CD4-positive, alpha-beta T cell treated with Interleukin-6 for 4 hours (primary cell): ENCODE measurements around the gene MECP2.
"Not testable (repeated sequence)": the region's sequence is repeated elsewhere in the genome, so short reads cannot be mapped to it uniquely, and the experiment has no call there.

Experiments
- DNase-seq: peaks from one replicate; pipeline ENCODE4 v3.0.0-alpha.2; 2020; ENCODE audit warnings: mixed read lengths

The MECP2 gene

DNA sequence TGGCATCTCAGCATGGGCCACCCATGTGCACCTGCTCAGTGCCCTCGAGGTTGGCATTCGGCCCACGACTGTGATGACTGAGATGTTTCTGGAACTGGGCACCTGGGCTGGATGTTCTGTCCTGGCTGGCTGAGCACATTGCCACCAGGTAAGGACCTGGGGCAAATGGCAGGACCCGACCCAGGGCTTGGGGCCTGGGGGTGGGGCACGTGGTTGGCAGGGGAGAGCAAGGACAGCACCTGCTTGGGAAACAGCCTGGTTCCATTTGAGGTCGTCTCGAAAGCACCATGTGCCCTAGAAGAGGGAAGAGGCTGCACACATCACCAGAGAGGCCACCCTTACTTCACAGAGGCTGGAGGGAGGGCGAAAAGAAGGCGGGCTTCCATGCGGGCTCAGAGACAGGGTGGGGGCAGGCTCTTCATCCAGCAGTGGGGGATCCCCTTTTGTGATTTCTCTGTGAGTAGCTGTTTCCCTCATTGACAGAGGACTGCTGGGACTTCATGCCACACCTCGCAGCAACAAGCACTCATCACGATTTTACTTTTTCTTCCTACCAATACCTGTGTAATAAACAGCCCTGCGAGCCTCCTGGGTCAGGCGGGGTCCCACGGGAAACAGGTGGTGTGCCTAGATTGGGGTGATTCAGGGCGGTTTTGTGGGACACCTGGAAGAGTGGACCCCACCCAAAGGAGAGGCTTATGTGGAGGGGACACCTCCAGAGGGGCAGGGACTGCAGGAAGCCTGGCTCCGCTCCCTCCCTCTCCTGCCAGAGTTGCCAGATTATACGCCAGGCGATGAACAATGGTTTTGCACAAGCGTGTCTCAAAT lies 113.0 kb downstream of the MECP2 start:
- DNase-seq: peak; percentile 34

DNA sequence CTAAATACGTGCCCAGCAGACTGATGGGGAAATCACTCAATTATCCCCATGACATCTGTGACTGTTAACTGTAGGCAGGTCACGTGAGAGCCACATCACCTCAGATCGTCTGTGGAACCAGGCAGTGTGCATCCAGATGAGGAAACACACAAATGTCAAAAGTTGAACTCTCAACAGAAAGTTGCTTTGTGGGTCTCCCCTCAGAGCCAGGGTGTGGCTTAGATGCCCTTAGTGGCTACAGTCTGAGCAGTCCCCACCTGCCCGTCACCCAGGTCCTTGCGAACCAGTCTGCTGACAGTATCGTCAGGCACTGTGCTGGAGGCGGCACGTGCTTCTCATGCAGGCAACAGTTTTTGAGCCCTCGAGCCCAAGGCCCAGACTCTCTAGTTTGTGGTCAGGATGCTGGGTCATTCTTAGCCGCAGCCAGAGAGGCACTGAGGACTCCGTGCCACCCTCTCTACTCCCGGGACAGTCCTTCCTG lies 114.2 kb downstream of the MECP2 start:
- no peak for DNase-seq

DNA sequence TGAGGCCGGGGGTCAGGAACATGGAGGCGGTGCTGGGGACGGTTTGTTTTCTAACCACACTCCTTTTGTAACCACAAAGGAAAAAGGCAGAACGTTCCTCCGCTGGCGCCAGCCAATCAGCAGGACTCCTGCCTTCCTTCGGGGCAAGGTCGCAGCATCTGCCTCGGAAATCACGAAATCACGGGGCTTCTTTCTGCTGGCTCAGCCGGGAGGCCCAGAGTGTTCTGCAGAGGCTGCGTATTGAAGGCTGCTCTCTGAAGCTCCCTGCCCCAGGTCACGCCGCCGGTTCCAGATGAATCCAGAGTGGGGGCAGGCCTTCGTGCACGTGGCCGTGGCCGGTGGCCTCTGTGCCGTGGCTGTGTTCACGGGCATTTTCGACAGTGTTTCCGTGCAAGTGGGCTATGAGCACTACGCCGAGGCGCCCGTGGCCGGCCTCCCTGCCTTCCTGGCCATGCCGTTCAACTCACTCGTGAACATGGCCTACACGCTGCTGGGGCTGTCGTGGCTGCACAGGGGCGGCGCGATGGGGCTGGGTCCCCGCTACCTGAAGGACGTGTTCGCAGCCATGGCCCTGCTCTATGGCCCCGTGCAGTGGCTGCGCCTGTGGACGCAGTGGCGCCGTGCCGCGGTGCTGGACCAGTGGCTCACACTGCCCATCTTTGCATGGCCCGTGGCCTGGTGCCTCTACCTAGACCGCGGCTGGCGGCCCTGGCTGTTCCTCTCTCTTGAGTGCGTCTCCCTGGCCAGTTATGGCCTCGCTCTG lies 115.6 kb downstream of the MECP2 start:
- DNase-seq: peak; percentile 81

DNA sequence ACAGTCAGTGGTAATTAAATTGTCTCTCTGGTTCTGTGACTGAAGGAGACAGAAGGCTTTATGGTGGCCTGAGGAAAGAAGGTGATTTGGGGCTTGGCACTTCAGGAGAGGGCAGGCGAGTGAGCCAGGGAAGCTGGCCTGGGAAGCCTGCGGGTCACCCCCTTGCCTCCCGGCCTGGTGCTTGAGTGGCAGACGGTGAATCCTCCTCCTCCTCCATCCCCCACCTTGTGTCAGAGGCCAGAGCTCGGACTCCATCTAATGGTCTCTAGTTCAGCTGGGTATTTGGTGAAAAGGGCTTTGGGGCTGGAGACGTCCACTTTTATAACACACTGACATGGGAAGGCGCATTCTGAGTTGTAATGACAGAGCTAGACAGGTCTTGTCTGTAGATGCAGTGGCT lies 116.3 kb downstream of the MECP2 start:
- no peak for DNase-seq

DNA sequence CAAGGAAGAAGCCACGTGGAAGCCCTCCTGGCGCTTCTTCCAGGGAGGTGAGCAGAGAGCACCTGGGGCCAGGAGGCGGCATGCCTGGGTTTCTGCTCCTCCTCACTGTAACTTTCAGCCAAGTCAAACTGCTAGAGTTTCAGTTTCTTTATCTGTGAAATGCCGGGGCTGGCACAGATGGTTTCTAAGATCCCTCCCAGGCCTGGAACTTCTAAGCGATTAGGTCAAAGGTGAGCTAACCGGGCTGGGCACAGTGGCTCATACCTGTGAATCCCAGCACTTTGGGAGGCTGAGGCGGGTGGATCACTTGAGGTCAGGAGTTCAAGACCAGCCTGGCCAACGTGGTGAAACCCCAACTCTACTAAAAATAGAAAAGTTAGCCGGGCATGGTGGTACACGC lies 117.1 kb downstream of the MECP2 start:
- DNase-seq: not testable (repeated sequence)

DNA sequence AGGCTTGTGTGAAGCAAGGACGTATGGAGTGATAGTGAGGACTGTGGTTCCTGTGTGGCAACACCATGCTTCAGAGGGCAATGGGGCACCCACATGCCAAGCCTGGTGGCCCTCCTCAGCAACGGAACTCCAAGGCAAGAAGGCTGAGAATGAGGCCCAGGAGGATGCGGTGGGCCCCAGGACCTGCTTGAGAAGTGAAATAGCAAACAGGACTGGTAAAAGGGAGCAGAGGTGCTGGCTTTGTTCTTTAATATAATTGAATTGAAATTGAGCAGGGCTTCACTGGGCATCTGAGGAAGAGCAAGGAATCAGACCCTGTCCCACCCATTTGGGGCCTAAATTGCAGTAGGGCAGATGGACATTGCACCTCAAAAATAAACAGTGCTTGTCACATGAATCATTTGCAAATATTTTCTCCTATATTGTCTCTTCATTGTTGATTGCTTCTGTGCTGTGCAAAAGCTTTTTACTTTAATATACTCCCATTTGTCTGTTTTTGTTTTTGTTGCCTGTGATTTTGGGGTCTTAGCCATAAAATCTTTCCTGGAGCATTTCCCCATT lies 122.7 kb downstream of the MECP2 start:
- no peak for DNase-seq

DNA sequence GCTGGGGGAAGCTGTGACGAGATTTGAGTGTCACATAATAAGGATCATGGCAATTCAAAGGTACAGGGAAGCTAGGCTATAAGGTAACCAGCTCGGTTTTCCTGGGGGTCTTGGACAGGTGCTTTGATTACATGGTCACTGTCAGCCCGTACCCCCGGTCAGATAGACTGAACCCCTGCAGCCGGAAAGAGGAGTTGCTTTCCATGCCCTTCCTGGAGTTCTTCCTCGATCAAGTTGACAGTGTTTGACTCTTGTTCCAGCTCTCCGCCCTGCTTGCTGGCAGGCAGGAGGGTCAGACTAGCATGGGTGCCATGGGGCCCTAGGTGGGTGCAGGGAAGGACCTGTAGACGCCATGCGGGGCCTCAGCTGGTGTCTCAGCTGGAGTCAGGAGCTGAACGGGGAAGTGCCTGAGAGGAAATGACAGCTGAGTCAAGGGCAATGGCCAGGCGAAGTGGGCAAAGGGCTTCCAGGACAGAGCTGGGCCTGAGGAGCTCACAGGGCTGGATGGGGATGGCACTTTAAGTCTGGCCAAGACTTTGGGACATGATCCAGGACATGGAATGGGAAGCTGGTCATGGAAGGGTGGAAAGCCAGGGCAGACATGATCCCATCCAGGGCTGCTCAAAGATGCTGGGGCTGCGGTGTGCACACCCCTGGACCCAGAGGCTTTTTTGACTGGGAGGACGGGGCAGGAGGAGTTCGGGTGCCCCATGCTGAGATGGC lies 123.4 kb downstream of the MECP2 start:
- no peak for DNase-seq

DNA sequence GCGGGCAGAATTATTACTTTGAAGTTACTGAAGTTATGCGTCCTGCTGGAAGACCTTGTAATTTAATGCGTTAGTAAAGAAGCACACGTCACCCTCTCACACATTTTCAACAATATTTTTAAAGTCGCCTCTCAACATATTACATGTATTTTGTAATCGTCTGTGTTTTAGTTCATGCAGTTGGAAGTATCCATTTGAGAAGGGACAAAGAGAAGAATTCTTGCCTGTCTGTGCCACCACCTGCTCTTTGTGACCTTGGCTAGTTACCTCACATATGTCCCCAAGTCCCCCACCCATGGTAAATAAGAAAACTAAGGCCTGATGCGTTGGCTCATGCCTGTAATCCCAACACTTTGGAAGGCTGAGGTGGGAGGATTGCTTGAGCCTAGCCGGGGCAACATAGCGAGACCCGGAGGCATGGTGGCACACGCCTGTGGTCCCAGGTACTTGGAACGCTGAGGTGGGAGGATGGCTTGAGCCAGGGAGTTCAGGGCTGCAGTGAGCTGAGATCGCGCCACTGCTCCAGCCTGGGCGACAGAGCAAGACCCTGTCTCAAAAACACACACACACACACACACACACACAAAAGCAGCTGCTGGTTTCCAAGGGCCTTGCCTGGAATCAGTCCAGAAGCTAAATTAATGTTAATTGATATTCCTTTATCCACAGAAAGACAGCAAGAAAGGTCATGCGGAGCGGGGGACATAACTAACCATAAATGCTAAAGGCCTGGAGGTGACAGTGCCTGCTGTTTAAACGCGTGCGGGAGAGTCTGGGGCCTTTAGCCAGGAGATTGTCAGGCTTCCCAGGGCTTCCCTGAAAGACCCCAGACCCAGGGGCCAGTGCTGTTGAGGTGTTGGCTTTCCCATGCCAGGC lies 124.2 kb downstream of the MECP2 start:
- DNase-seq: no peak

DNA sequence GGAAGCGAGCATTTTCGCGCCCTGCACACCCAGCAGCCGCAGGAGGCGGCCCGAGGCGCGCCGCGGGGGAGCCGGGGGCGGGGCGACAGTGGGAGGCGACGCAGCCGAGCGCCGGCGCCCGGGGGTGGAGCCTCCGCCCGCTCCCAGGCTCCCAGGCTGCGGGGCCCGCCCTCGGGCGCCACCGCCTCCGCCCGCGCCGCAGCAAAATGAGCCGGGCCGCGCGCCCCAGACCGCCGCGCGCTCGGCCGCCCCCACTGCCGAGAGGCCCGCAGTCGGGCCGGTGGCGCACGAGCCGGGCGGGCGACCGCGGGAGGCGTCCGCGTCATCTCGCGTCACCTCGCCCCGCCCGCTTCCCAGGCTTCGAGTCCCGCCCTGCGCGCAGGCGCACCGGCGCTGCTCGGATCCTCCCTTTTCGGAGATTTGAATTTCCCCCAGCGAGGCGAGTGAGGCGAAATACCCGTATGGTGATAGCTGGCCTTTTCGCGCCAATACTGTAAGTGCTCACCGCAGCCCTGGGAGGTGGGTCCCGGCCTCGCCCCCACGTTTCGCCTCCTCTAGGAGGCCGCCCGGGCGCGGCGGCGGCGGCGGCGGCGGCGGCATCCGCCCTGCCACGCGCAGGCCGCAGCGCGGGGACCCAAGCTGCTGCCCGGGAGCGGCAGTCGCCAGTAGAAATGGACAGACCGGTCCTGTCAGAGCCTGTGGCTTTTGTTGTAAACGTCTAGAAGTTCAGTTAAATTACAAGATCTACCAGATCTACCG lies 125.0 kb downstream of the MECP2 start, which contains the start of gene TMEM187:
TMEM187 (plus strand) TSS at position 387 of the 759 bp plus-strand sequence. CDS start 9,309 bp downstream, outside the sequence.
- DNase-seq: peak; percentile 91
